Superior temporal gyrus (tissue), 1 donor: ENCODE results near the gene PIGS.
"Not testable (repeated sequence)": the region's sequence is repeated elsewhere in the genome, so short reads cannot be mapped to it uniquely, and the experiment has no call there.

Experiments used
- DNase-seq: peaks from one replicate; pipeline ENCODE4 v3.0.0-alpha.2; 2016; ENCODE audit errors: extremely low spot score

Gene PIGS

GRCh38 chr17:28571361-28572122 is at the start of gene PIGS:
TSS of gene PIGS (minus strand) at chr17:28571524. CDS start at chr17:28571496, 28 bp downstream.
- DNase-seq: peak; percentile 93

- no peak for DNase-seq
Observed at GRCh38 chr17:28620010-28620409, 48.7 kb upstream of the PIGS start.

GRCh38 chr17:28618464-28618863 is 47.1 kb upstream of the PIGS start:
- DNase-seq: no peak

GRCh38 chr17:28616281-28616680 is 45.0 kb upstream of the PIGS start:
- DNase-seq: no peak

GRCh38 chr17:28615260-28615940 is 44.1 kb upstream of the PIGS start:
- DNase-seq: no peak

- DNase-seq: peak; percentile 58
Observed at GRCh38 chr17:28613931-28614381, 42.6 kb upstream of the PIGS start, which contains the start of gene RSKR. TSS of gene RSKR (minus strand) at chr17:28614185. CDS start at chr17:28614161, 24 bp downstream.

GRCh38 chr17:28612936-28613872 is 41.9 kb upstream of the PIGS start:
- DNase-seq: peak; percentile 72

GRCh38 chr17:28612531-28612930 is 41.2 kb upstream of the PIGS start:
- DNase-seq: no peak

- no peak for DNase-seq
Observed at GRCh38 chr17:28610376-28610775, 39.1 kb upstream of the PIGS start.

- not testable (repeated sequence) for DNase-seq
Observed at GRCh38 chr17:28604031-28604430, 32.7 kb upstream of the PIGS start.

GRCh38 chr17:28599311-28600184 is 28.2 kb upstream of the PIGS start:
- peak; percentile 71 for DNase-seq

- DNase-seq: peak; percentile 87
Observed at GRCh38 chr17:28598799-28599310, 27.5 kb upstream of the PIGS start, which contains the start of gene SPAG5. TSS of gene SPAG5 (minus strand) at chr17:28599025. CDS start at chr17:28598946, 79 bp downstream.

GRCh38 chr17:28598389-28598788 is 27.1 kb upstream of the PIGS start:
- no peak for DNase-seq

GRCh38 chr17:28597606-28598383 is 26.5 kb upstream of the PIGS start:
- DNase-seq: no peak

GRCh38 chr17:28592260-28592659 is 20.9 kb upstream of the PIGS start:
- DNase-seq: no peak

- no peak for DNase-seq
Observed at GRCh38 chr17:28585851-28586250, 14.5 kb upstream of the PIGS start.

- no peak for DNase-seq
Observed at GRCh38 chr17:28584434-28584833, 13.1 kb upstream of the PIGS start.

- no peak for DNase-seq
Observed at GRCh38 chr17:28582513-28582912, 11.2 kb upstream of the PIGS start.

- DNase-seq: no peak
Observed at GRCh38 chr17:28580959-28581358, 9.6 kb upstream of the PIGS start.

GRCh38 chr17:28579526-28579925 is 8.2 kb upstream of the PIGS start:
- no peak for DNase-seq
